ENCODE results near the gene OSBPL1A. TPM values are rescaled to one million over a fixed set of nuclear protein-coding genes. Genes with fewer than 3 reads are reported as not detected.

Gene OSBPL1A
- total and polyA plus RNA-seq, 11 donors: 32.8 to 85.4 (median 71.0) TPM

DNA sequence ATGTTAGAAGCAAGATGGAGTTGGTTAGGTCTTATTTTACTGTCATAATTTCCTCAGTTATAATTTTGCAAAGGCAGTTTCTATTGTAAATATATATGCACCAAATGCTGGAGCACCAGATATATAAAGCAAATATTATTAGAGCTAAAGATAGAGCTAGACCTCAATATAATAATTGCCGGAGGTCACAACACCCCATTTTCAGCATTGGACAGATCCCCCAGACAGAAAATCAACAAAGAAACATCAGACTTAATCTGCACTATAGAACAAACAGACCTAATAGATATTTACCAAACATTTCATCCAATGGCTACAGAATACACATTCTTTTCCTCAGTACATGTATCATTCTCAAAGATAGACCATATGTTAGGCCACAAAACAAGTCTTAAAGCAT is 143.6 kb downstream of the OSBPL1A start:
- DNase-seq (no peak), ATAC-seq (no peak)
- intact Hi-C loops (cut with DNase I): no loop called here
- H3K36me3 ChIP-seq: no peaks in the 10 kb centered on the region
- no peak for TF ChIP-seq POLR2A (IDR thresholded peaks at IDR 0.05)
- TF ChIP-seq, protein P1, sequence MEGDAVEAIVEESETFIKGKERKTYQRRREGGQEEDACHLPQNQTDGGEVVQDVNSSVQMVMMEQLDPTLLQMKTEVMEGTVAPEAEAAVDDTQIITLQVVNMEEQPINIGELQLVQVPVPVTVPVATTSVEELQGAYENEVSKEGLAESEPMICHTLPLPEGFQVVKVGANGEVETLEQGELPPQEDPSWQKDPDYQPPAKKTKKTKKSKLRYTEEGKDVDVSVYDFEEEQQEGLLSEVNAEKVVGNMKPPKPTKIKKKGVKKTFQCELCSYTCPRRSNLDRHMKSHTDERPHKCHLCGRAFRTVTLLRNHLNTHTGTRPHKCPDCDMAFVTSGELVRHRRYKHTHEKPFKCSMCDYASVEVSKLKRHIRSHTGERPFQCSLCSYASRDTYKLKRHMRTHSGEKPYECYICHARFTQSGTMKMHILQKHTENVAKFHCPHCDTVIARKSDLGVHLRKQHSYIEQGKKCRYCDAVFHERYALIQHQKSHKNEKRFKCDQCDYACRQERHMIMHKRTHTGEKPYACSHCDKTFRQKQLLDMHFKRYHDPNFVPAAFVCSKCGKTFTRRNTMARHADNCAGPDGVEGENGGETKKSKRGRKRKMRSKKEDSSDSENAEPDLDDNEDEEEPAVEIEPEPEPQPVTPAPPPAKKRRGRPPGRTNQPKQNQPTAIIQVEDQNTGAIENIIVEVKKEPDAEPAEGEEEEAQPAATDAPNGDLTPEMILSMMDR (IDR thresholded peaks at IDR 0.05): no peak
- H3K9me3 ChIP-seq: peaks cover 0 to 18% (median 3%) of the 10 kb centered on the region in 12 donors
- no peaks in the 10 kb centered on the region for H3K27me3 ChIP-seq
- 88 to 97% (median 93%) methylated on average over 1 of the region's 1 CpG for WGBS, 4 donors
- H3K27ac ChIP-seq: no peak overlapping the region
- peaks cover 0 to 30% (median 4%) of the 10 kb centered on the region in 12 donors for H3K4me1 ChIP-seq
- H3K4me3 ChIP-seq: no peak overlapping the region

DNA sequence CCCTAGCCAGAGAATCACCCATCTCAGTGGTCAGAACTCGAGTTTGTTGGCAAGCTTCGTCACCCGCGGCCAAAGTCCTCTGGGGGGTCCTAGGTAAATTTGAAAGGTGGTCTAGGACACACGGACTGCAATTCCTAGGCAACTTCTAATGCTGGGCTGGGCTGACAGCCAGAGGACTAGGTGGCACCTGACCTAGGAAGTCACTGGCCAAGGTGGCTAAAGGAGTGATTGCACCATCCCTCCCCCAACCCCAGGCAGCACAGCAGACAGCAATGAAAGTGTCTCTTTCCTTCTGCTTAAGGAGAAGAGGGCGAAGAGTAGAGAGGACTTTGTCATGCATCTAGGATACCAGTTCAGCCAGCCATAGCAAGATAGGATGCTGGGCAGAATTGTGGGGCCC is 147.9 kb downstream of the OSBPL1A start:
- ATAC-seq: peak in 2 of 4 donors; percentile 20 to 21
- Histone ChIP-seq H3K9me3 (peaks cover 0 to 5% (median 0%) of the 10 kb centered on the region in 12 donors), H3K27ac (no peak overlapping the region), H3K4me3 (no peak overlapping the region), H3K36me3 (no peaks in the 10 kb centered on the region), H3K27me3 (no peaks in the 10 kb centered on the region), H3K4me1 (peaks cover 0 to 56% (median 15%) of the 10 kb centered on the region in 12 donors)
- intact Hi-C loops (cut with DNase I): no loop called here
- peak in 1 of 5 donors; percentile 44 for DNase-seq
- TF ChIP-seq POLR2A (IDR thresholded peaks at IDR 0.05): no peak
- TF ChIP-seq, protein P1 (IDR thresholded peaks at IDR 0.05): no peak
- WGBS, 4 donors: 91 to 100% (median 95%) methylated on average over 3 to 6 of the region's 6 CpGs

DNA sequence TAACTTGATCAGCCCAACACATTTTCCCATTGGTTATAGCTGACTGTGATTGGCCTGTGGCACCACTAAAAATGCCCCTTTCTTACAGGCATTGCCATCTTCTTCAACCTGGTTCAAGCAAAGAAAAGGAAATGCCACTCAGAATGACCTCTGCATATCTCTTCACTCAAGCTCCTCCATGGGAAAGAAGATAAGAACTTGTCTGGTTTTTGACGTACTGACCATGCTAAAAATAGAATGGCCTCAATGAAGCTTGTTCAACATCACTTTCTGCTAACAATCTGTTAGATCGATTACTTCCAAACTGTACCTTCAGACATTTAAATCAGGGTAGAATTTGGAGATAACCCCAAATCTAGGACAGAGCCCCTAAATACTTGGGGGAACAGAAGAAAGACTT is 149.3 kb downstream of the OSBPL1A start:
- Histone ChIP-seq H3K4me1 (peaks cover 0 to 61% (median 18%) of the 10 kb centered on the region in 12 donors), H3K4me3 (no peak overlapping the region), H3K9me3 (peaks cover 0 to 5% (median 0%) of the 10 kb centered on the region in 12 donors), H3K36me3 (no peaks in the 10 kb centered on the region), H3K27me3 (no peaks in the 10 kb centered on the region), H3K27ac (peak overlapping the region in 2 of 12 donors; percentile 18 to 19)
- ATAC-seq: peak in 3 of 4 donors; percentile 58 to 67 (median 61)
- TF ChIP-seq POLR2A (IDR thresholded peaks at IDR 0.05): no peak
- TF ChIP-seq, protein P1 (IDR thresholded peaks at IDR 0.05): no peak
- 14 to 22% (median 16%) methylated on average over 2 of the region's 2 CpGs for WGBS, 4 donors
- intact Hi-C loops (cut with DNase I): no loop called here
- no peak for DNase-seq

DNA sequence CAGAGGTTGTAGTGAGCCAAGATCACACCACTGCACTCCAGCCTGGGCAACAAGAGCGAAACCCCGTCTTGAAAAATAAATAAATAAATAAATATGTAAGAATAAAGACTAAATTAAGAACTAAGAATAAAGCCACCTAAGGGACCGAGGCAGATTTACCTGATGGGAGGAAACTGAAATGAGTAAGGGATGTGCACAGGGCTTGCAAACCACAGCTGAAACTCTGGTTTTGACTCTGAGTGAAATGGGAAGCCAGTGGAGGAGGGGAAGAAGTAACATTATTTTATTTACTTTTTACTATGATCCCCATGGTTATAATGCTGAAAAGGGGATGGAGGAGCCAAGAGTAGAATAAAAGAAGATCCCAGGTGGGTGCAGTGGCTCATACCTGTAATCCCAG is 151.5 kb downstream of the OSBPL1A start:
- H3K27ac ChIP-seq: no peak overlapping the region

More for the DNA sequence above, 151.5 kb downstream of the OSBPL1A start:
- WGBS, 4 donors: 95 to 98% (median 97%) methylated on average over 3 of the region's 3 CpGs
- intact Hi-C loops (cut with DNase I): no loop called here
- peaks cover 0 to 62% (median 16%) of the 10 kb centered on the region in 12 donors for H3K4me1 ChIP-seq
- TF ChIP-seq POLR2A (IDR thresholded peaks at IDR 0.05): no peak
- TF ChIP-seq, protein P1 (IDR thresholded peaks at IDR 0.05): no peak
- H3K4me3 ChIP-seq: no peak overlapping the region
- H3K36me3 ChIP-seq: no peaks in the 10 kb centered on the region
- no peaks in the 10 kb centered on the region for H3K27me3 ChIP-seq
- DNase-seq (no peak), ATAC-seq (no peak)
- H3K9me3 ChIP-seq: no peaks in the 10 kb centered on the region

Measured in heart left ventricle (tissue), 16 donors.